GM12878 (cell line): ENCODE results near the gene APOBEC3B. TPM values are rescaled to one million over a fixed set of nuclear protein-coding genes. Genes with fewer than 3 reads are reported as not detected.
A peak's percentile ranks its signal among the peaks of the same experiment; 100 is the strongest.
"Not testable (repeated sequence)": the region's sequence is repeated elsewhere in the genome, so short reads cannot be mapped to it uniquely, and the experiment has no call there.

Experiments used
- ATAC-seq: fragments of 200-7000 bp; cut with Tn5 transposase; 3 replicates; pipeline ENCODE4 v1.9.1; 2020; ENCODE audit warnings: mild to moderate bottlenecking, moderate library complexity
- BruUV-seq: library from RNA; stranded (reverse); fragments of 400-500 nt; replicated peaks from 2 replicates; lab custom pipeline; 2021; lab: Mats Ljungman, UMichigan
- CTCF ChIA-PET: fragments of 300-600 bp; sonication (Branson Sonifier 250); formaldehyde crosslinking; extraction: SDS; loops from one replicate; lab custom pipeline; 2021; ENCODE audit warnings: inconsistent platforms; lab: Yijun Ruan, JAX
- POLR2A ChIA-PET: fragments of 350-600 bp; formaldehyde crosslinking; extraction: SDS; loops from one replicate; lab custom pipeline; 2021; ENCODE audit warnings: inconsistent platforms; lab: Charles Lee
- RAD21 ChIA-PET: fragments of 300-600 bp; sonication (Branson Sonifier 250); formaldehyde crosslinking; loops from one replicate; lab custom pipeline; 2023; ENCODE audit warnings: antibody characterized with exemption; ENCODE audit not compliant: unreplicated experiment; lab: Charles Lee
- SMC1A ChIA-PET: fragments of 300-600 bp; sonication (Branson Sonifier 250); formaldehyde crosslinking; loops from one replicate; lab custom pipeline; 2023; ENCODE audit not compliant: unreplicated experiment, uncharacterized antibody; lab: Charles Lee
- DNase-seq: peaks from one replicate; pipeline ENCODE4 v3.0.0-alpha.2; 2011; ENCODE audit warnings: low read depth, low spot score
- FAIRE-seq: peaks from 3 replicates; lab custom pipeline; 2011; peaks lifted over from hg19 to GRCh38; lab: Jason Lieb, UNC
- H2AFZ ChIP-seq: 2 replicates; pipeline ENCODE4 v1.6.0; 2011; ENCODE audit warnings: low read depth, low read length, control low read depth; ENCODE audit not compliant: control insufficient read depth
- H3K27ac ChIP-seq: 2 replicates; pipeline ENCODE4 v1.5.1; 2011; ENCODE audit warnings: control low read depth; ENCODE audit not compliant: control insufficient read depth, insufficient read depth
- H3K27me3 ChIP-seq, 2 experiments: replicated peaks in 1 of 2; 2 replicates each; pipeline versions ENCODE4 v1.6.0 to v1.6.1; 2011; ENCODE audit warnings: low read length in 1 of 2; ENCODE audit not compliant: control insufficient read depth in 2 of 2, insufficient read depth in 2 of 2
- H3K36me3 ChIP-seq, 2 experiments: 2 replicates each; pipeline ENCODE4 v1.5.1; 2011; ENCODE audit warnings: low read length in 1 of 2; ENCODE audit not compliant: control insufficient read depth in 2 of 2, insufficient read depth in 2 of 2
- H3K4me1 ChIP-seq: 2 replicates; pipeline ENCODE4 v1.6.1; 2011; ENCODE audit warnings: mild to moderate bottlenecking, low read length, moderate library complexity, mixed read lengths; ENCODE audit not compliant: control insufficient read depth, insufficient read depth
- H3K4me2 ChIP-seq: 2 replicates; pipeline ENCODE4 v1.6.0; 2011; ENCODE audit warnings: control low read depth; ENCODE audit not compliant: control insufficient read depth, insufficient read depth
- H3K4me3 ChIP-seq: fragments of 200-600 bp; sonication (generic); 2 replicates; pipeline ENCODE4 v1.5.1; 2016
- H3K79me2 ChIP-seq: 2 replicates; pipeline ENCODE4 v1.6.0; 2011; ENCODE audit warnings: low read length; ENCODE audit not compliant: control insufficient read depth, insufficient read depth
- H3K9ac ChIP-seq: 2 replicates; pipeline ENCODE4 v1.8.0; 2011; ENCODE audit warnings: low read length, control low read depth, mixed read lengths; ENCODE audit not compliant: control insufficient read depth, insufficient read depth
- H3K9me3 ChIP-seq: replicated peaks from 3 replicates; pipeline ENCODE4 v1.5.1; 2011; ENCODE audit warnings: mild to moderate bottlenecking, low read length; ENCODE audit not compliant: control insufficient read depth, insufficient read depth
- H4K20me1 ChIP-seq: 2 replicates; pipeline ENCODE4 v1.6.0; 2011; ENCODE audit not compliant: control insufficient read depth, insufficient read depth
- ASH2L ChIP-seq: fragments of 300-600, 200-600 bp; sonication (generic); IDR thresholded peaks from 2 replicates; pipeline ENCODE4 v1.6.1; 2017; ENCODE audit warnings: low read depth, mild to moderate bottlenecking, borderline replicate concordance
- BACH1 ChIP-seq: fragments of 450-650 bp; IDR thresholded peaks from 2 replicates; pipeline ENCODE4 v1.6.1; 2017; ENCODE audit warnings: mild to moderate bottlenecking, borderline replicate concordance
- BCL11A ChIP-seq: IDR thresholded peaks from 2 replicates; pipeline ENCODE4 v1.6.1; 2011; ENCODE audit warnings: low read depth, low read length
- EGR1 ChIP-seq, 2 experiments: IDR thresholded peaks; 1 replicate in 1 of 2; 2 replicates in 1 of 2; pipeline ENCODE4 v1.6.1; 2011 to 2012; ENCODE audit warnings: low read depth in 2 of 2, low read length in 2 of 2, borderline replicate concordance in 1 of 2, mild to moderate bottlenecking in 1 of 2, moderate library complexity in 1 of 2
- HDAC2 ChIP-seq: fragments of 200-600 bp; sonication (generic); IDR thresholded peaks from 2 replicates; pipeline ENCODE4 v1.6.1; 2017
- IKZF1 ChIP-seq: fragments of 450-650 bp; conservative IDR thresholded peaks from 2 replicates; pipeline ENCODE4 v1.6.1; 2017; ENCODE audit warnings: antibody characterized with exemption, mild to moderate bottlenecking
- IKZF2 ChIP-seq, 2 experiments: fragments of 450-650 bp; IDR thresholded peaks; 2 replicates each; pipeline ENCODE4 v1.6.1; 2017; ENCODE audit warnings: mild to moderate bottlenecking in 2 of 2, moderate library complexity in 2 of 2
- NBN ChIP-seq: fragments of 450-650 bp; IDR thresholded peaks from 2 replicates; pipeline ENCODE4 v1.6.1; 2016
- RELA ChIP-seq: fragments of 450-650 bp; IDR thresholded peaks from 2 replicates; pipeline ENCODE4 v1.8.0; 2014; ENCODE audit warnings: borderline replicate concordance; ENCODE audit not compliant: partially characterized antibody
- RELB ChIP-seq: fragments of 450-650 bp; IDR thresholded peaks from 2 replicates; pipeline ENCODE4 v1.6.1; 2017; ENCODE audit warnings: low read depth, mild to moderate bottlenecking, moderate library complexity
- SMAD1 ChIP-seq: fragments of 450-650 bp; IDR thresholded peaks from 2 replicates; pipeline ENCODE4 v1.6.1; 2018; ENCODE audit warnings: mild to moderate bottlenecking, low read depth; ENCODE audit not compliant: partially characterized antibody
- TAF1 ChIP-seq: IDR thresholded peaks from 2 replicates; pipeline ENCODE4 v1.6.1; 2011; ENCODE audit warnings: mild to moderate bottlenecking, low read depth, low read length, borderline replicate concordance
- TARDBP ChIP-seq: IDR thresholded peaks from 2 replicates; pipeline ENCODE4 v1.6.1; 2016; ENCODE audit warnings: borderline replicate concordance
- TCF3 ChIP-seq: IDR thresholded peaks from 2 replicates; pipeline ENCODE4 v1.6.1; 2012; ENCODE audit warnings: low read depth, mild to moderate bottlenecking, low read length, borderline replicate concordance; ENCODE audit not compliant: insufficient read depth
- TCF7 ChIP-seq: IDR thresholded peaks from 2 replicates; pipeline ENCODE4 v1.6.1; 2014; ENCODE audit warnings: antibody characterized with exemption, borderline replicate concordance
- ZBED1 ChIP-seq: IDR thresholded peaks from 2 replicates; pipeline ENCODE4 v1.6.1; 2016; ENCODE audit warnings: borderline replicate concordance
- ZNF592 ChIP-seq: fragments of 450-650 bp; IDR thresholded peaks from 2 replicates; pipeline ENCODE4 v1.6.1; 2017; ENCODE audit warnings: mild to moderate bottlenecking, moderate library complexity
- whole genome bisulfite sequencing: methylation state at CpG from one replicate; pipeline ENCODE4 v1.1.6; 2016; ENCODE audit warnings: low lambda C conversion rate; ENCODE audit not compliant: insufficient replicate concordance, insufficient coverage; ENCODE audit errors: missing lambda C conversion rate; 5-methylcytosine and 5-hydroxymethylcytosine counted together
- in situ Hi-C: fragments of 300-500 bp; cut with MboI; formaldehyde crosslinking; loops from 9 replicates; pipeline ENCODE4 v1.14.3; 2018; ENCODE audit warnings: mixed read lengths
- intact Hi-C: fragments of 100-400 bp; cut with micrococcal nuclease; formaldehyde crosslinking; loops from one replicate; pipeline ENCODE4 v1.14.2; 2022; ENCODE audit not compliant: unreplicated experiment
- polyA plus RNA-seq, 11 experiments: library from polyadenylated mRNA; depleted of rRNA in 4 of 11; unstranded in 6 of 11; stranded (reverse) in 5 of 11; fragments of >200 nt; fragmentation: Nextera tagmentation in 4 of 11; fragmentation: Illumina TruSeq in 1 of 11; extraction: Ambion mirVana in 4 of 11; extraction: Trizol in 1 of 11; gene quantifications; 1 replicate in 1 of 11; 2 replicates in 10 of 11; pipeline versions ENCODE4 v1.2.1 to v1.2.3, GENCODE V29; 2011 to 2016; ENCODE audit warnings: inconsistent platforms in 2 of 11, missing spikeins in 2 of 11, low read depth in 1 of 11
- total RNA-seq, 4 experiments: library from RNA; depleted of rRNA in 3 of 4; stranded (reverse); fragments of >200 nt in 3 of 4; fragmentation: Illumina TruSeq in 1 of 4; extraction: Trizol in 1 of 4; gene quantifications; 2 replicates each; pipeline versions ENCODE4 v1.2.1 to v1.2.3, GENCODE V29; 2013 to 2021

Gene APOBEC3B
- total and polyA plus RNA-seq, 10 of the 15 experiments (the other 5 are each of a cell fraction or from before 2014, with no cell fraction given), result 2.4 to 75.1 (median 30.9) TPM

GRCh38 chr22:39013942-39014722 lies 32.0 kb downstream of the APOBEC3B start, which contains the start of gene APOBEC3C (continued):
- no peak for TF ChIP-seq ZNF592
- TF ChIP-seq TAF1, result peak; percentile 74; the same call in 1 of the 2 replicates
- TF ChIP-seq NBN, result peak; percentile 30; the same call in 1 of the 2 replicates
- no peak for TF ChIP-seq TARDBP
- no peak for TF ChIP-seq ASH2L
- peak in 1 of 2 experiments; percentile 24; a peak in 1 of 3 replicates for TF ChIP-seq EGR1 (IDR thresholded peaks at IDR 0.05; ENCODE audit: borderline replicate concordance in 1 of 2, low read depth in 2 of 2, low read length in 2 of 2)
- TF ChIP-seq TCF3, result 0 out of 2 replicates have a peak, but pooled peaks have one; percentile 8
- no peak for TF ChIP-seq RELA
- 0 out of 2 replicates have a peak, but pooled peaks have one; percentile 8 for TF ChIP-seq RELB
- no peak for TF ChIP-seq HDAC2
- TF ChIP-seq BCL11A, result 0 out of 2 replicates have a peak, but pooled peaks have one; percentile 7
- peak; percentile 46 for TF ChIP-seq IKZF1
- no peak for TF ChIP-seq ZBED1
- no peak for TF ChIP-seq TCF7
- peak in 1 of 2 experiments; percentile 36; a peak in 1 of 4 replicates for TF ChIP-seq IKZF2 (IDR thresholded peaks at IDR 0.05)
- TF ChIP-seq SMAD1, result no peak
- no peak for TF ChIP-seq BACH1

GRCh38 chr22:39014723-39015121 lies 32.6 kb downstream of the APOBEC3B start:
- ATAC-seq, result peak; percentile 49
- Histone ChIP-seq H3K27ac (peak overlapping the region; percentile 94), H3K4me2 (peak overlapping the region; percentile 84), H2AFZ (peak overlapping the region; percentile 29; the same call in 1 of the 2 replicates), H3K79me2 (peaks cover 25% of the 10 kb centered on the region), H3K9ac (peak overlapping the region; percentile 95), H3K4me3 (peak overlapping the region; percentile 98)
- RAD21 ChIA-PET, result interaction anchor here (0.6 to 3.0 kb wide), 8 partner anchors 68 to 188 kb away, joined by 3 to 12 read pairs (median 3); no protein-coding TSS in a partner anchor
- H3K9me3 ChIP-seq, H3K4me1 ChIP-seq, H3K27me3 ChIP-seq, H3K36me3 ChIP-seq, DNase-seq, in situ Hi-C loops, H4K20me1 ChIP-seq: not testable (repeated sequence)
- CTCF ChIA-PET, result interaction anchor here (0.6 to 2.6 kb wide), 5 partner anchors 84 to 561 kb away, joined by 3 to 18 read pairs (median 5); no protein-coding TSS in a partner anchor
- SMC1A ChIA-PET, result interaction anchor here (0.8 to 3.1 kb wide), 7 partner anchors 48 to 145 kb away, joined by 3 to 9 read pairs (median 3); partner anchors contain the start of gene CBX6
- POLR2A ChIA-PET, result interaction anchor here (0.6 to 1.5 kb wide), 10 partner anchors 12 to 134 kb away, joined by 3 to 7 read pairs (median 5); no protein-coding TSS in a partner anchor
- under 1% methylated on average over 6 of the region's 6 CpGs for WGBS
- intact Hi-C loops, result loop anchor here (2.0 kb wide), 2 partner anchors 52 to 102 kb away; no protein-coding TSS in a partner anchor
- peak; percentile 76 for FAIRE-seq
- TSS peak; percentile 54 for BruUV-seq
